CD14-positive monocyte (primary cell): Measurements from ENCODE around the gene ACVR1. TPM values are rescaled to one million over a fixed set of nuclear protein-coding genes. Genes with fewer than 3 reads are reported as not detected.

Source experiments
- DNase-seq, 3 donors: peaks; one replicate each; pipeline ENCODE4 v3.0.0-alpha.2; 2011 to 2022
- H2AFZ ChIP-seq: 2 replicates; pipeline ENCODE4 v1.6.0; 2012; ENCODE audit warnings: mild to moderate bottlenecking, low read depth, low read length, inconsistent platforms; ENCODE audit not compliant: insufficient read depth, poor library complexity, severe bottlenecking
- H3K27ac ChIP-seq, 2 donors: 1 replicate in 1 of 2; 2 replicates in 1 of 2; pipeline ENCODE4 v1.5.1; 2012 to 2013; ENCODE audit warnings: low read length in 2 of 2, control low read depth in 1 of 2, inconsistent platforms in 1 of 2, low read depth in 1 of 2, mild to moderate bottlenecking in 1 of 2
- H3K27me3 ChIP-seq, 2 donors: one replicate each; pipeline versions ENCODE4 v1.6.0 to v1.6.1; 2011 to 2013; ENCODE audit warnings: low read length in 2 of 2; ENCODE audit not compliant: control insufficient read depth in 2 of 2, insufficient read depth in 2 of 2
- H3K36me3 ChIP-seq, 2 donors: replicated peaks in 1 of 2; 1 replicate in 1 of 2; 2 replicates in 1 of 2; pipeline versions ENCODE4 v1.5.1 to v1.6.1; 2012 to 2013; ENCODE audit warnings: low read length in 2 of 2, control low read depth in 1 of 2, inconsistent platforms in 1 of 2, mild to moderate bottlenecking in 1 of 2; ENCODE audit not compliant: insufficient read depth in 2 of 2, control insufficient read depth in 1 of 2
- H3K4me1 ChIP-seq, 2 donors: 1 replicate in 1 of 2; 2 replicates in 1 of 2; pipeline versions ENCODE4 v1.5.1 to v1.6.1; 2012 to 2013; ENCODE audit warnings: low read length in 2 of 2, control low read depth in 1 of 2, inconsistent platforms in 1 of 2, mild to moderate bottlenecking in 1 of 2, moderate library complexity in 1 of 2; ENCODE audit not compliant: insufficient read depth in 2 of 2, control insufficient read depth in 1 of 2
- H3K4me2 ChIP-seq: replicated peaks from 2 replicates; pipeline ENCODE3; 2012; ENCODE audit warnings: low read length, moderate library complexity, mild to moderate bottlenecking; ENCODE audit not compliant: poor library complexity, severe bottlenecking; ENCODE audit errors: extremely low read depth
- H3K4me3 ChIP-seq, 3 experiments: fragments of 200-600 bp in 1 of 3; sonication (generic) in 1 of 3; replicated peaks in 1 of 3; 1 replicate in 2 of 3; 2 replicates in 1 of 3; pipeline ENCODE4 v1.5.1; 2011 to 2013; ENCODE audit warnings: low read length in 3 of 3, mild to moderate bottlenecking in 3 of 3, control low read depth in 2 of 3, low read depth in 2 of 3, inconsistent platforms in 1 of 3, moderate library complexity in 1 of 3
- H3K79me2 ChIP-seq: 2 replicates; pipeline ENCODE4 v1.6.0; 2012; ENCODE audit warnings: mild to moderate bottlenecking, control low read depth, inconsistent platforms, low read length, moderate library complexity; ENCODE audit not compliant: insufficient read depth
- H3K9ac ChIP-seq: 2 replicates; pipeline ENCODE4 v1.6.0; 2017; ENCODE audit warnings: low read length, mild to moderate bottlenecking; ENCODE audit not compliant: insufficient read depth, poor library complexity, severe bottlenecking
- H3K9me3 ChIP-seq, 2 donors: replicated peaks in 1 of 2; 1 replicate in 1 of 2; 2 replicates in 1 of 2; pipeline versions ENCODE4 v1.5.1 to v1.6.1; 2012 to 2013; ENCODE audit warnings: low read length in 2 of 2, control low read depth in 1 of 2; ENCODE audit not compliant: control insufficient read depth in 1 of 2, insufficient read depth in 1 of 2
- H4K20me1 ChIP-seq: 2 replicates; pipeline ENCODE4 v1.6.0; 2012; ENCODE audit warnings: mild to moderate bottlenecking, low read length, control low read depth, moderate library complexity; ENCODE audit not compliant: insufficient read depth
- H3K27ac Mint-ChIP-seq, 7 donors: one replicate each; pipeline ENCODE4 v1.8.0; 2020; ENCODE audit warnings: mild to moderate bottlenecking in 7 of 7, mixed read lengths in 7 of 7, moderate library complexity in 6 of 7, inconsistent platforms in 2 of 7
- H3K27me3 Mint-ChIP-seq, 3 donors: one replicate each; pipeline ENCODE4 v1.8.0; 2021 to 2022; ENCODE audit warnings: low read depth in 3 of 3, mild to moderate bottlenecking in 3 of 3, mixed read lengths in 3 of 3, moderate library complexity in 3 of 3, inconsistent platforms in 1 of 3
- H3K36me3 Mint-ChIP-seq, 2 donors: one replicate each; pipeline ENCODE4 v1.8.0; 2020; ENCODE audit warnings: mixed read lengths in 2 of 2, inconsistent platforms in 1 of 2, mild to moderate bottlenecking in 1 of 2
- H3K4me1 Mint-ChIP-seq: one replicate; pipeline ENCODE4 v1.8.0; 2020; ENCODE audit warnings: mild to moderate bottlenecking, mixed read lengths
- H3K4me3 Mint-ChIP-seq, 2 donors: one replicate each; pipeline ENCODE4 v1.8.0; 2020; ENCODE audit warnings: mild to moderate bottlenecking in 2 of 2, mixed read lengths in 2 of 2, moderate library complexity in 1 of 2
- H3K9me3 Mint-ChIP-seq, 7 donors: one replicate each; pipeline ENCODE4 v1.8.0; 2020 to 2022; ENCODE audit warnings: mixed read lengths in 7 of 7, mild to moderate bottlenecking in 6 of 7, moderate library complexity in 6 of 7, inconsistent platforms in 2 of 7
- CTCF ChIP-seq: fragments of 200-600 bp; IDR thresholded peaks from one replicate; pipeline ENCODE4 v1.8.0; 2022; ENCODE audit warnings: antibody characterized with exemption, mild to moderate bottlenecking
- WGBS: methylation state at CpG from one replicate; pipeline ENCODE4 v1.1.5; 2013; ENCODE audit warnings: missing lambda C conversion rate; ENCODE audit not compliant: insufficient coverage; 5-methylcytosine and 5-hydroxymethylcytosine counted together
- intact Hi-C, 2 donors: fragments of 100-400 bp; cut with micrococcal nuclease; formaldehyde crosslinking; loops; one replicate each; pipeline versions ENCODE4 v1.15.0 to v1.15.1; 2023
- polyA plus RNA-seq, 3 donors: library from polyadenylated mRNA; depleted of rRNA in 1 of 3; unstranded in 2 of 3; stranded (reverse) in 1 of 3; fragments of 300-500 nt in 2 of 3; fragments of >200 nt in 1 of 3; fragmentation: Illumina TruSeq in 2 of 3; gene quantifications; 1 replicate in 2 of 3; 2 replicates in 1 of 3; pipeline ENCODE4 v1.2.3, GENCODE V29; 2012 to 2021

Gene ACVR1
- polyA plus RNA-seq, 3 donors, result 2.8 to 13.4 (median 4.9) TPM

- peaks cover 0 to 8% (median 0%) of the 10 kb centered on the region in 7 donors for H3K9me3 Mint-ChIP-seq
Measured at GRCh38 chr2:157769856-157770255, 106.3 kb downstream of the ACVR1 start.

DNA sequence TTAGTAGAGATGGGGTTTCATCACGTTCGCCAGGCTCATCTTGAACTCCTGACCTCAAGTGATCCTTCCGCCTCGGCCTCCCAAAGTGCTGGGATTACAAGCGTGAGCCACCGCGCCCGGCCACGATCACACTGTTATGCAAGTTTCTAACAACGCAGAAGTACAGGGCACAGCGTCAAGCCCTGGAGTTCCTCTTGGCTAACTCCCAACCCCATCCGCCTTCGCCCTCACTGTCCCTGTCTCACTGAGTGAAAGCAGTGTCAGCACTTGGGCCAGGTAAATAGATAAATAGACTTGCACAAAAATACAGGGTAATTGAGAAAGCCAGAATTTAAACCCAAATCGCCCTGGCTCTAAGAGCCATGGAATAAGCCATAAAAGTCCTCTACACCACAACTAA, 111.7 kb downstream of the ACVR1 start:
- H3K4me2 ChIP-seq, result no peak overlapping the region
- no peaks in the 10 kb centered on the region for H3K4me1 ChIP-seq
- no peak overlapping the region for H3K4me3 Mint-ChIP-seq
- H3K27me3 ChIP-seq, result no peaks in the 10 kb centered on the region
- no peaks in the 10 kb centered on the region for H3K4me1 Mint-ChIP-seq
- peaks cover 62 to 66% of the 10 kb centered on the region in 2 donors for H3K36me3 Mint-ChIP-seq
- DNase-seq, result no peak
- peaks cover 0 to 3% of the 10 kb centered on the region in 2 donors for H3K9me3 ChIP-seq
- intact Hi-C loops, result no loop called here
- WGBS, result 88% methylated on average over 9 of the region's 14 CpGs
- H3K79me2 ChIP-seq, result no peaks in the 10 kb centered on the region
- H3K36me3 ChIP-seq, result peaks cover 28 to 66% of the 10 kb centered on the region in 2 donors
- peak overlapping the region in 1 of 7 donors; percentile 76 for H3K27ac Mint-ChIP-seq
- peaks cover 0 to 10% (median 3%) of the 10 kb centered on the region in 7 donors for H3K9me3 Mint-ChIP-seq
- peaks cover 0 to 2% (median 0%) of the 10 kb centered on the region in 3 donors for H3K27me3 Mint-ChIP-seq
- no peaks in the 10 kb centered on the region for H4K20me1 ChIP-seq
- no peak for TF ChIP-seq CTCF
- H2AFZ ChIP-seq, result no peak overlapping the region
- no peak overlapping the region for H3K4me3 ChIP-seq
- no peak overlapping the region for H3K27ac ChIP-seq
- H3K9ac ChIP-seq, result no peak overlapping the region

More at GRCh38 chr2:157769856-157770255, 106.3 kb downstream of the ACVR1 start:
- Mint-ChIP-seq H3K4me1 (peaks cover 4% of the 10 kb centered on the region), H3K36me3 (peaks cover 73 to 74% of the 10 kb centered on the region in 2 donors), H3K27me3 (no peaks in the 10 kb centered on the region), H3K4me3 (no peak overlapping the region), H3K27ac (no peak overlapping the region)
- H3K27ac ChIP-seq, result no peak overlapping the region
- H3K4me1 ChIP-seq, result no peaks in the 10 kb centered on the region
- no peak overlapping the region for H3K4me3 ChIP-seq
- no CpG with 5 or more reads among the region's 2 CpGs for WGBS
- H3K4me2 ChIP-seq, result no peak overlapping the region
- peaks cover 35 to 81% of the 10 kb centered on the region in 2 donors for H3K36me3 ChIP-seq
- no peak overlapping the region for H2AFZ ChIP-seq
- no peaks in the 10 kb centered on the region for H3K9me3 ChIP-seq
- H4K20me1 ChIP-seq, result no peaks in the 10 kb centered on the region
- TF ChIP-seq CTCF, result no peak
- no peaks in the 10 kb centered on the region for H3K79me2 ChIP-seq
- no peaks in the 10 kb centered on the region for H3K27me3 ChIP-seq
- DNase-seq, result no peak
- no peak overlapping the region for H3K9ac ChIP-seq
- intact Hi-C loops, result no loop called here
